HepG2 (cell line): ENCODE data around the gene TUBB. TPM values are rescaled to one million over a fixed set of nuclear protein-coding genes. Genes with fewer than 3 reads are reported as not detected.

ENCODE experiments used
- BHLHE40 ChIP-seq: IDR thresholded peaks from 2 replicates; pipeline ENCODE4 v1.6.1; 2011; ENCODE audit warnings: low read length, improper control_type of control experiment
- DNMT3B ChIP-seq: conservative IDR thresholded peaks from 2 replicates; pipeline ENCODE4 v1.6.1; 2016; ENCODE audit warnings: missing biosample characterization, control low read depth
- FOXP1 ChIP-seq, 2 experiments: fragments of 450-650 bp in 1 of 2; IDR thresholded peaks; 2 replicates each; pipeline ENCODE4 v1.6.1; 2017 to 2018; ENCODE audit warnings: antibody characterized with exemption in 1 of 2
- GABPA ChIP-seq, 2 experiments: IDR thresholded peaks; 2 replicates each; pipeline ENCODE4 v1.6.1; 2011 to 2016; ENCODE audit warnings: low read depth in 2 of 2, low read length in 1 of 2, missing biosample characterization in 1 of 2, missing genetic modification characterization in 1 of 2
- HDAC2 ChIP-seq: sonication (generic); formaldehyde crosslinking; IDR thresholded peaks from 2 replicates; pipeline ENCODE4 v1.4.0; 2020; ENCODE audit warnings: missing genetic modification reagents
- HHEX ChIP-seq: IDR thresholded peaks from 2 replicates; pipeline ENCODE4 v1.6.1; 2016; ENCODE audit warnings: control low read depth
- HIVEP1 ChIP-seq: sonication (generic); formaldehyde crosslinking; IDR thresholded peaks from 2 replicates; pipeline ENCODE4 v1.4.0; 2020; ENCODE audit warnings: mild to moderate bottlenecking, missing genetic modification reagents
- HNRNPK ChIP-seq: fragments of 200-400 bp; formaldehyde crosslinking; IDR thresholded peaks from 2 replicates; pipeline ENCODE4 v1.6.1; 2018; ENCODE audit warnings: low read length, low read depth, moderate library complexity, mild to moderate bottlenecking; ENCODE audit not compliant: poor library complexity, severe bottlenecking
- MYC ChIP-seq: sonication (generic); formaldehyde crosslinking; IDR thresholded peaks from 2 replicates; pipeline ENCODE4 v1.9.0; 2021; ENCODE audit warnings: missing genetic modification reagents, borderline replicate concordance
- PPARG ChIP-seq: conservative IDR thresholded peaks from 2 replicates; pipeline ENCODE4 v1.6.1; 2016; ENCODE audit warnings: missing biosample characterization, missing genetic modification reagents
- PRPF4 ChIP-seq: fragments of 200-400 bp; formaldehyde crosslinking; IDR thresholded peaks from 2 replicates; pipeline ENCODE4 v1.6.1; 2016; ENCODE audit warnings: low read length, low read depth; ENCODE audit not compliant: poor library complexity, severe bottlenecking
- RFX5 ChIP-seq: IDR thresholded peaks from 2 replicates; pipeline ENCODE4 v1.6.1; 2011; ENCODE audit warnings: low read depth, low read length, improper control_type of control experiment
- SMARCC2 ChIP-seq: fragments of 450-650 bp; IDR thresholded peaks from 2 replicates; pipeline ENCODE4 v1.6.1; 2017; ENCODE audit warnings: antibody characterized with exemption, mild to moderate bottlenecking
- SNAI1 ChIP-seq: sonication (generic); formaldehyde crosslinking; IDR thresholded peaks from 2 replicates; pipeline ENCODE4 v1.5.0; 2020; ENCODE audit warnings: mild to moderate bottlenecking, missing genetic modification reagents, borderline replicate concordance
- SNAPC4 ChIP-seq: sonication (generic); formaldehyde crosslinking; IDR thresholded peaks from 2 replicates; pipeline ENCODE4 v1.4.0; 2020; ENCODE audit warnings: mild to moderate bottlenecking, missing genetic modification reagents
- YEATS2 ChIP-seq: sonication (generic); formaldehyde crosslinking; IDR thresholded peaks from 2 replicates; pipeline ENCODE4 v1.4.0; 2020; ENCODE audit warnings: missing genetic modification reagents, borderline replicate concordance
- ZBTB21 ChIP-seq: sonication (generic); formaldehyde crosslinking; IDR thresholded peaks from 2 replicates; pipeline ENCODE4 v1.4.0; 2020; ENCODE audit warnings: missing genetic modification reagents
- ZBTB7B ChIP-seq: sonication (generic); formaldehyde crosslinking; IDR thresholded peaks from 2 replicates; pipeline ENCODE4 v1.4.0; 2020; ENCODE audit warnings: missing genetic modification reagents
- ZFP37 ChIP-seq: sonication (generic); formaldehyde crosslinking; IDR thresholded peaks from 2 replicates; pipeline ENCODE4 v1.4.0; 2020; ENCODE audit warnings: missing genetic modification reagents, borderline replicate concordance
- ZNF333 ChIP-seq: sonication (generic); formaldehyde crosslinking; IDR thresholded peaks from 2 replicates; pipeline ENCODE4 v1.4.0; 2020; ENCODE audit warnings: mild to moderate bottlenecking, missing genetic modification reagents, borderline replicate concordance
- ZNF354B ChIP-seq: sonication (generic); formaldehyde crosslinking; IDR thresholded peaks from 2 replicates; pipeline ENCODE4 v1.8.0; 2022; ENCODE audit warnings: mild to moderate bottlenecking, missing genetic modification reagents
- ZNF367 ChIP-seq: sonication (generic); formaldehyde crosslinking; IDR thresholded peaks from 2 replicates; pipeline ENCODE4 v1.4.0; 2020; ENCODE audit warnings: missing genetic modification reagents, borderline replicate concordance
- ZNF580 ChIP-seq: IDR thresholded peaks from 2 replicates; pipeline ENCODE4 v1.6.1; 2016; ENCODE audit warnings: low read depth, borderline replicate concordance
- ZNF782 ChIP-seq: sonication (generic); formaldehyde crosslinking; IDR thresholded peaks from 2 replicates; pipeline ENCODE4 v1.4.0; 2020; ENCODE audit warnings: missing genetic modification reagents, mild to moderate bottlenecking, borderline replicate concordance
- polyA plus RNA-seq, 8 experiments: library from polyadenylated mRNA; depleted of rRNA in 3 of 8; stranded (reverse) in 7 of 8; unstranded in 1 of 8; fragments of >200 nt; fragmentation: Illumina TruSeq in 4 of 8; extraction: Trizol in 4 of 8; gene quantifications; 2 replicates each; pipeline versions ENCODE4 v1.2.1 to v1.2.3, GENCODE V29; 2011 to 2016; ENCODE audit warnings: low read depth in 4 of 8, missing spikeins in 1 of 8, mixed read lengths in 1 of 8; ENCODE audit not compliant: insufficient read depth in 1 of 8
- total RNA-seq, 5 experiments: library from RNA; depleted of rRNA; stranded (reverse); fragments of >200 nt; fragmentation: Illumina TruSeq; extraction: Trizol; gene quantifications; 2 replicates each; pipeline ENCODE4 v1.2.3, GENCODE V29; 2016; ENCODE audit warnings: low read depth in 1 of 5
- TF ChIP-seq, protein P1 (sequence below): IDR thresholded peaks from 2 replicates; pipeline ENCODE4 v1.6.1; 2016

Gene TUBB
- total and polyA plus RNA-seq, 2 of the 13 experiments (the other 11 are each of a cell fraction or from before 2014, with no cell fraction given) = 911 to 1,163 TPM

DNA sequence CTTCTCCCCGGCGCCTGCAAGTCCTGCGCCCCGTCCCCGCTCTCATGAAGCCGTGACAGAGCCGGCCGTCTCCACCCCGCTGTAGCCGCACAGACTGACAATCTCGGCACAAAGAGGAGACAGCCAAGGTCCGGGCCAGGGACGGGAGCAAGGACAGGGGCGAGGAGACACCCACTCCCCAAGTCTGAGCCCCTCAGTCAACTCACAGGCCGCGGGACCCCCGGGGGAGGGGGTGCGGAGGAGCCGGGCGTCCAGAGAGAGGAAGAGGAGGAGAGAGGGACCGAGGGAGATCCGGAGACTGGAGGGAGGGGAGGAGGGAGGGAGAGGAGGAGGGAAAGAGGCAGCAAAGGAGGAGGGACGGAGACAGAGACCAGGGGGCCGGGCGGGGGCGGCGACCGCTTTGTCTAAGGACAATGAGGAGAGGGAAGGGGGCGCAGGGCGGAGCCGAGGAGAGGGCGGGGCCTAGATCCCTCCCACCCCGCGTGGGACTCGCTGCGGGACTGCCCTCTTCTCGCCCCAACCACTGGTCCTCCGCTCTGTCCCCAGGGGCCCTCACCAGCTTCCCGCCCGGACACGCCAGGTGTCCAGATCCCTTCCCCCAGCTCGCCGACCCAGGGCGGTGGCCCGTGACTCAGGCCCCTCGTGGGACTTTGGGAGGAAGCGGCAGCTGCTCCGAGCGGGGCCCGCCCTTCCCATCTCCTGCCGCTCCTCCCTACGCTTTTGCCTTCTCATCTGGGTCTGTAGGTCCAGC lies 33.1 kb upstream of the TUBB start (continued):
- peak; percentile 10; the same call in 1 of the 2 replicates for TF ChIP-seq PPARG
- TF ChIP-seq SNAI1 = peak; percentile 78; the same call in 1 of the 2 replicates
- TF ChIP-seq HNRNPK = peak; percentile 87
- peak; percentile 41; the same call in 1 of the 2 replicates for TF ChIP-seq HIVEP1
- TF ChIP-seq HDAC2 (CRISPR knock-in tag) = peak; percentile 42; the same call in 1 of the 2 replicates
- no peak for TF ChIP-seq ZNF782
- no peak for TF ChIP-seq SMARCC2
- TF ChIP-seq GABPA (IDR thresholded peaks at IDR 0.05; ENCODE audit: low read depth, low read length) = no peak
- no peak for TF ChIP-seq GABPA (CRISPR knock-in tag; IDR thresholded peaks at IDR 0.05; ENCODE audit: low read depth)
- TF ChIP-seq YEATS2 = peak; percentile 45; the same call in 1 of the 2 replicates
- TF ChIP-seq, protein P1, sequence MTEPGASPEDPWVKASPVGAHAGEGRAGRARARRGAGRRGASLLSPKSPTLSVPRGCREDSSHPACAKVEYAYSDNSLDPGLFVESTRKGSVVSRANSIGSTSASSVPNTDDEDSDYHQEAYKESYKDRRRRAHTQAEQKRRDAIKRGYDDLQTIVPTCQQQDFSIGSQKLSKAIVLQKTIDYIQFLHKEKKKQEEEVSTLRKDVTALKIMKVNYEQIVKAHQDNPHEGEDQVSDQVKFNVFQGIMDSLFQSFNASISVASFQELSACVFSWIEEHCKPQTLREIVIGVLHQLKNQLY (CRISPR knock-in tag) = no peak
- peak; percentile 43; the same call in 1 of the 2 replicates for TF ChIP-seq ZBTB7B (CRISPR knock-in tag)
- peak; percentile 73; the same call in 1 of the 2 replicates for TF ChIP-seq ZNF333
- no peak for TF ChIP-seq ZNF367 (CRISPR knock-in tag)
- TF ChIP-seq DNMT3B (CRISPR knock-in tag) = no peak
- TF ChIP-seq MYC (CRISPR knock-in tag) = peak; percentile 69; the same call in 1 of the 2 replicates
- TF ChIP-seq ZNF354B = no peak
- peak; percentile 76; the same call in 1 of the 2 replicates for TF ChIP-seq SNAPC4 (CRISPR knock-in tag)
- TF ChIP-seq PRPF4 = no peak
- TF ChIP-seq RFX5 = no peak
- no peak for TF ChIP-seq HHEX
- 0 out of 2 replicates have a peak, but pooled peaks have one; percentile 16 for TF ChIP-seq BHLHE40
- no peak for TF ChIP-seq ZNF580 (CRISPR knock-in tag)
- TF ChIP-seq FOXP1 (IDR thresholded peaks at IDR 0.05) = no peak
- no peak for TF ChIP-seq FOXP1 (CRISPR knock-in tag; IDR thresholded peaks at IDR 0.05)
- no peak for TF ChIP-seq ZFP37 (CRISPR knock-in tag)
- TF ChIP-seq ZBTB21 (CRISPR knock-in tag) = no peak; the same call in 1 of the 2 replicates
